GM19455 (cell line): ENCODE data around the gene LAPTM5.
"Not testable (repeated sequence)": the region's sequence is repeated elsewhere in the genome, so short reads cannot be mapped to it uniquely, and the experiment has no call there.

Experiments used
- ATAC-seq: cut with Tn5 transposase; IDR thresholded peaks from one replicate; pipeline ENCODE4 v1.9.1; 2021; ENCODE audit not compliant: unreplicated experiment

Gene LAPTM5

GRCh38 chr1:30700528-30701257 is 56.9 kb downstream of the LAPTM5 start:
- ATAC-seq: no peak

GRCh38 chr1:30699762-30700161 is 57.8 kb downstream of the LAPTM5 start:
- ATAC-seq: no peak

- ATAC-seq: no peak
Observed at GRCh38 chr1:30698401-30698981, 59.1 kb downstream of the LAPTM5 start.

- ATAC-seq: no peak
Observed at GRCh38 chr1:30697571-30698376, 59.8 kb downstream of the LAPTM5 start.

- ATAC-seq: no peak
Observed at GRCh38 chr1:30696831-30697230, 60.7 kb downstream of the LAPTM5 start.

GRCh38 chr1:30695439-30695841 is 62.1 kb downstream of the LAPTM5 start:
- no peak for ATAC-seq

- no peak for ATAC-seq
Observed at GRCh38 chr1:30694280-30695175, 63.0 kb downstream of the LAPTM5 start.

GRCh38 chr1:30693822-30694221 is 63.8 kb downstream of the LAPTM5 start:
- no peak for ATAC-seq

- ATAC-seq: no peak
Observed at GRCh38 chr1:30693366-30693765, 64.2 kb downstream of the LAPTM5 start.

GRCh38 chr1:30692948-30693301 is 64.6 kb downstream of the LAPTM5 start:
- no peak for ATAC-seq

GRCh38 chr1:30692201-30692947 is 65.2 kb downstream of the LAPTM5 start:
- ATAC-seq: no peak

- no peak for ATAC-seq
Observed at GRCh38 chr1:30691480-30691879, 66.1 kb downstream of the LAPTM5 start.

GRCh38 chr1:30689901-30690645 is 67.5 kb downstream of the LAPTM5 start:
- no peak for ATAC-seq

- no peak for ATAC-seq
Observed at GRCh38 chr1:30688920-30689794, 68.4 kb downstream of the LAPTM5 start.

- ATAC-seq: not testable (repeated sequence)
Observed at GRCh38 chr1:30688516-30688915, 69.1 kb downstream of the LAPTM5 start.

GRCh38 chr1:30687886-30688285 is 69.7 kb downstream of the LAPTM5 start:
- ATAC-seq: no peak

- ATAC-seq: no peak
Observed at GRCh38 chr1:30686236-30686935, 71.2 kb downstream of the LAPTM5 start.

GRCh38 chr1:30685796-30686165 is 71.8 kb downstream of the LAPTM5 start:
- ATAC-seq: no peak
